Measurements from ENCODE around the gene CNBD2.
"Not testable (repeated sequence)": the region's sequence is repeated elsewhere in the genome, so short reads cannot be mapped to it uniquely, and the experiment has no call there.

The CNBD2 gene

DNA sequence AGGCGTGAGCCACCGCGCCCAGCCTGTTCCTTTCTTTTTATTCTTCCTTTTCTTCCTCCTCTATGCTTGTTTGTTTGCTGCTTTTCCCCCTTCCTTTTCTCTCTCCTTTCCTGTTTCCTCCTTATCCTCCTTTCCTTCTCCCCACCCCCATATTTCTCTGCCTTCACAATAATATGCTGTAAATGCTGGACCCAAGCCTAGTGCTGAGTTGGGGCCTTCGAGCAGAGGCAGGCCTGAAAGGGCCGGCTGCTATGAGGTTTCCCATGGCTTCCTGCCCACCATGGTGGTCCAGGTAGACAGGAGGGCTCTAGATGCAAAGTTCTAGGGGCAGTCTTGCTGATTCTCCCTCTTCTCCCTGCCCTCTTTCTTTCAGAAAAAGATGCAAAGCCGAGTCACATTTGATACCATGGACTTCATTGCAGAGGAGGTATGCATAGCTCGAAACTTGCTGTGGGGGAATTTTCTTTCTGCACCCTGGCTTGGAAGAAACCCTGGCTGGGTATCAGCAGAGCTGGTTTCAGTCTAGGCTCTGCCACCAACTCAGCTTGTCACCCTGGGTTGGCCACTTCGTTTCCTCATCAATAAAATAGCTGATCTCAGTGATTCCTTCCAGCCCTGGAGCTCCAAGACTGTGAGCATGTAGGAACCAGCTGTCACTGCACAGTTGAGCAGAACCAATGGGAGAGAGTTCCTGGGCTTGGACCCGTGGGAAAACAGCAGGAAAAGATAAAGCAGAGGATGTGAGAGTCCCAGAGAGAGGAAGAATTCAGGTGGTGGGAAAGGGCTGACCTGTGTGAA is 7.4 kb downstream of the CNBD2 start:
- DNase-seq (ENCODE audit: low read depth) = no peak

DNA sequence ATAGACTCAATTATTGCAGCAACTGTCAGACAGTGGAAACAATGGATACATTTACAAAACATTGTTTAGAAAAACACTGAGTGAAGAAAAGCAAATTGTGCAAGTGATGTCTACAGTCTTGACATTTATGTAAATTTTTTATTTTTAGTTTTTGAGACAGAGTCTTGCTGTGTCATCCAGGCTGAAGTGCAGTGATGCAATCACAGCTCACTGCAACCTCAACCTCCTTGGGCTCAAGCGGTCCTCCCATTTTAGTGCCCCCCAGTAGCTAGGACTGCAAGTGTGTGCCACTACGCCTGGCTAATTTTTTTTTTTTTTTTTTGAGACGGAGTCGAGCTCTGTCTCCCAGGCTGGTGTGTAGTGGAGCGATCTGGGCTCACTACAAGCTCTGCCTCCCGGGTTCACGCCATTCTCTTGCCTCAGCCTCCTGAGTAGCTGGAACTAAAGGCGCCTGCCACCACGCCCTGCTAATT is 9.7 kb downstream of the CNBD2 start:
- DNase-seq (ENCODE audit: low read depth) = no peak

DNA sequence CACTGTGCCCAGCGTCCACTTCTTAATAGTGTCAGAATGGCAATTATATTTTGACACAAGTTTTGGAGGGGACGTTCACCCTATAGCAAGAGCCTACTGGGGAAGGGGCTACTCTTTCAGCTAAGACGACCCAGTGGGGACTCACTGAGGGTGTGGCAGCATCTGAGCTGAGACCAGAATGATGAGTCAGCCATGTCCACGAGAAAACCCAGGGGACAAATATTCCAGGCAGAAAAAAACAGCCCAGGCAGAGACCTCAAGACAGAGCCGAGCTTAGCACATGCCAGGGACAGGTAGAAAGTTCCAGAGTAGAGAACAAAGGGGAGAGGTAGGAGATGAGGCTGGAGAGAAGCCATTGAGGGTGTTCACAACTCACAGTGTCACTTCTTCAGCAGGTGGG is 11.2 kb downstream of the CNBD2 start:
- no peak for DNase-seq (ENCODE audit: low read depth)

DNA sequence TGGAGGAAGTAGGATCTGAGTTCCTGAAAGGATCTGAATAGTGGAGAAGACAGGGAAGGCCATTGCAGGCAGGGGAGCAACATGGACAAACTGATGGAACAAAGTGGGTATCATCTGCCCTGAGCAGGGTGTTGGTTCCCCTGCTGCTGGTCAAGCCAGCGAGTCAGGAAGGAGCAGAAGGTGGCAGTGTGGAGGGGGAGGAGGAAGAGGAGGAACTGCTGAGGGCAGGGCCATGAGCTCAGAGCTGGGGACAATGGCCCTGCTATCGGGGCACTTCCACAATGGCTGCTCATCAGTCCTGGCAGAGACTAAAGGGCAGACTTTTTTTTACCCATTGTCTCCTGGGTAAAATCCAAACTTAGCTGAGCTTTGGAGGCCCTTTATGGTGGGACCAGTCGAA is 13.6 kb downstream of the CNBD2 start:
- no peak for DNase-seq (ENCODE audit: low read depth)

DNA sequence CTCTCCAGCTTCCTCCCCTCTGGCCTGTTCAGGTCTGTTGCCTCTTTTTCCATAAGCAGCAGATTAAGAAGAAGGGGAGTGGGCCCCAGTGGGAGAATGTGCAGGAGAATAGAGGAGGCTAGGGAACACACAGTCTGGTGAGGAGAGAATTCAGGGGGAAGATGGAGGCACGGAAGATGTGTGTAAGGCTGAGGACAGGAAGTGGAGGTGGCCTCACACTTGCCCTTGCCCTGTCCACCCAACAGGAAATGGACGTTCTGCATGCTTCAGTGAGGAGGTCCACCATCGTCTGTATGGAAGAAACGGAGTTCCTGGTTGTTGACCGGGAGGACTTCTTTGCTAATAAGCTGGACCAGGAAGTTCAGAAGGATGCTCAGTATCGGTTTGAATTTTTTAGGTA is 16.0 kb downstream of the CNBD2 start:
- no peak for DNase-seq (ENCODE audit: low read depth)

DNA sequence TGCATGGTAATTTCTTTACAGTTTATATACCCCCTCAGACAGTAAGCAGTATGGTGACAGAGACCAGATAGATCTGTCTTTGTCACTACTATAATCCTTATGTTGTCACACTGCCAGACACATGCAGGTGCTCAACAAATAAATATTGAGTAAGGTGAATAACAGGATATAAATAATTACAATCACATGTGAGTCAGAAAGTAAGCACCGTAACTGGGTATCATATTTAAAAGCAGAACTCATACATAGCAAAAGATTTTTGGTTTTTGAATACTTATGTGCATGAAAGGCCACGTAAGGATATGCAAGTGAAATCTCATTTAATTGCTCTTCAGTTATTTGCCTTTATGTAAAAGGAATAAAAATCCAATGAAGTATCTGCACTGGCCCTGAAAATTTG is 17.4 kb downstream of the CNBD2 start:
- no peak for DNase-seq (ENCODE audit: low read depth)

DNA sequence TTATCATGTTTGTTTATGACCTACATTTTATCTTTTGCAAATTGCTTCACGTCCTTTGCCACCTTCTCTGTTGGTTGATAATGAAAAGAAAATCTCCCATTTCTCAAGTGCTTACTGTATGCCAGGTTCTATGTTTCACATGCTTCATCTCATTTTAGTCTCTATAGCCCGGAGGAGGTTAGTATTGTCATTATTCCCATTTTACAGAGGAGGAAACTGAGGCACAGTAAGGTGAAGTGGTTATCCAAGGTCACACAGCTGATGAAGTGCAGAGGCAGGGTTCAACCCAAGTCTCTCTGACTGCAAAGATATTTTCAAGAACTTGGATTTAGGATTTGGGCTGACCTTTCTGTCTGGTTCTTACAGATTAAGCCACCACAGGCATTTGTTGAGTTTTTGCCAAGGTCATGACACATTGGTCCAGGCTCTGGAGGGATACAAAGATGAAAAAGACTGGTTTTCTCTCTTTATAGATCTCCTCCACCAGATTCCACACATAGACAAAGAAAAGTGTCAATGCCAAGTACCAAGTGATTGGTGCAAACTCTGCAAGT is 20.6 kb downstream of the CNBD2 start:
- DNase-seq (ENCODE audit: low read depth) = no peak

DNA sequence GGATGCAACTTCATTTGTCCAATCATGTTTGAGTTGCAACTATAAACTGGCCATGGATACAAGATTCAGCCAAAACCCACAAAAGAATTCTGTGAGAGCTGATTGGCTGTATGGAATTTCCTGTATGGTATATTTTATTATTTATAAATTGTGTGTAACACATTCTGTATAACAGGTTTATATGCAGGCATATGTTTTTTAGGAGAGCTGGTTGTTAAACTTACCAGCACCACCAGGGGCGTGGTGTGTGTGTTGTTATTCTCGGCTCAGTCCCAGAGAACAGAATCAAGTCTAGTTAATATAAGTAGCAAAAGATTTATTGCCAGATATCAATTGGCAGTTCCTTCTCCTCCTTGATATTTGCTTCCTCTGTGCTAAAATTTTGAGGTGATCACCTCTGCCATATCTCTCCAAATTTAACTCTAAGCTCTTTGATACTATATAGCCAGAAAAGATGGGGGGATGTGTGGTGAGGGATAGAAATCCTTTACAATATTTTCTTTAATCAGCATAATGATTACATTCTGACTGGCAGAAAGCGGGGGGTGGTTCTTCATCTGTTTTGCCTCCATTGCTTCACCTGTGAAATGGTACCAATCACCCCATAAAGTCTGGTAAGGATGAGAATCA is 22.9 kb downstream of the CNBD2 start:
- DNase-seq (ENCODE audit: low read depth) = no peak

DNA sequence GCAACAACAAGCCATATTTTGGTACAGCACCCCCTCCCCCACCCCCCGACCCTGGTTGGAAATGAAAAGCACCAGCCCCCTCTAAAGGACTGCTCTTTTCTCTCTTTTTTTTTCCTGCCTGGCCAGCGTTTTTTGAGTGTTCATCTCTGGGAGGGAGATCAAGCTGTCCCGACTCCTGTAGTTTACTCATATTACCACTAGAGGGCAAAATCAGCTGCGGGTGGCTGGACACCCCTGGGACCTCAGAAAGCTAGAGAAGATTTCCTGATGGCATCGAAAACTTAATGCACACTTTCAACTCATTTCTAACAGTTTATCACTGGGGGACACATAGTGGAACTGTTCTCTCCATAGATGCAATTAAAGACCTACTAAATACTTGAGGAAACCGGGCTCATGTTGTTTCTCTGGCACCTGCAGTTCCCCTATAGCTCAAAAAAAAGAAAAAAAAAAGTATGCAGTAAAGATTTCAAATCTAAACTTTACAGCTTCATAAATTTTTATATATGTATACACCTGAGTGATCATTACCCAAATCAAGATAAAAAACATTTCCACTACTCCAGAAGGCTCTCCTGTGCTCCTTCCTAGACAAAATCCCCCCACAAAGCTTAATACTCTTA is 24.4 kb downstream of the CNBD2 start:
- no peak for DNase-seq (ENCODE audit: low read depth)

DNA sequence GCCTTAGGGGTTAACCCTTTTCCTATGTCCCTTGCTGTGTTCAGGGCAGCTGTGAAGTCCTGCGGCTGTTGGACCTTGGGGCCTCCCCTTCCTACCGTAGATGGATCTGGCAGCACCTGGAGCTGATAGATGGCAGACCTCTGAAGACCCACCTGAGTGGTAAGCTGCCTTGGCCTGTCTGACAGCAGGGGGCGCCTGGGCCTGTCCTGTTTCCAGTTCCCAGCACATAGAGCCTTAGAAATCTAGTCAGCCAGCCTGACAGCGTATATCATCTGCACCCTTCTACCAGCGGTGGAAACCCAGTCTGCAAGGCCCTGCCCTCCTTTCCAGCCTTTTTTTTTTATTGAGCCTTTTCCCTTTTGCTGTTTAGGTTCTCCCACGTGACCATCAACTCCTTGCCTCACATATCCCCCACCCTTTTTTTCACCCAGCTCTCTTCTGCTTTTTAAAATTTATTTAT is 26.6 kb downstream of the CNBD2 start:
- DNase-seq (ENCODE audit: low read depth) = peak; percentile 70

DNA sequence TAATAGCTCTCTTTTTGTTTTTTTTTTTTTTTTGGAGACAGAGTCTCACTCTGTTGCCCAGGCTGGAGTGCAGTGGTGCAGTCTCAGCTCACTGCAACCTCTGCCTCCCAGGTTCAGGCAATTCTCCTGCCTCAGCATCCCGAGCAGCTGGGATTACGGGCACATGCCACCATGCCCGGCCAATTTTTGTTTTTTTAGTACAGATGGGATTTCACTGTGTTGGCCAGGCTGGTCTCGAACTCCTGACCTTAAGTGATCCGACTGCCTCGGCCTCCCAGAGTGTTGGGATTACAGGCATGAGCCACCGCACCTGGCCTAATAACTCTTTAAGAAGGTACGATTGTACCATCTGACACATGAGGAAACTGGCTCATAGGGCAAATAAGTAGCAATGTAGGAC is 28.1 kb downstream of the CNBD2 start:
- not testable (repeated sequence) for DNase-seq (ENCODE audit: low read depth)

DNA sequence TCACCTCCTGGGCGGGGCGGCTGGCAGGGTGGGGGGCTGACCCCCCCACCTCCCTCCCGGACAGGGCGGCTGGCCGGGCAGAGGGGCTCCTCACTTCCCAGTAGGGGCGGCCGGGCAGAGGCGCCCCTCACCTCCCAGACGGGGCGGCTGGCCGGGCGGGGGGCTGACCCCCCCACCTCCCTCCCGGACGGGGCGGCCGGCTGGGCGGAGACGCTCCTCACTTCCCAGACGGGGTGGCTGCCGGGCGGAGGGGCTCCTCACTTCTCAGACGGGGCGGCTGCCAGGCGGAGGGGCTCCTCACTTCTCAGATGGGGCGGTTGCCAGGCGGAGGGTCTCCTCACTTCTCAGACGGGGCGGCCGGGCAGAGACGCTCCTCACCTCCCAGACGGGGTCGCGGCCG is 32.9 kb downstream of the CNBD2 start:
- not testable (repeated sequence) for DNase-seq (ENCODE audit: low read depth)

DNA sequence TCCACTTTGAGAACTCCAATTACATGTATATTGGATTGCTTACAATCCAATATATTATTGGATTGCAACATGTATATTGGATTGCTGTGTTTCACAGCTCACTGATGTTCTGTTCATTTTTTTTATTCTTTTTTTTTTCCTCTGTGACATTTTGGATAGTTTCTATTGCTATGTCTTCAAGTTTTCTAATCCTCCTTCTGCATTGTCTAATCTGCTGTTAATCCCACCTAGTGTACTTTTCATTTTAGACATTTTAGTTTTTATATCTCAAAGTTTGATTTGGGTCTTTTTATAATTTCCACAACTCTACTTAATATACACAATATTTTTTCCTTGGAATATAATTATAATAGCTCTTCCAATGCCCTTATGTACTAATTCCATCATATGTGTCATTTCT is 34.5 kb downstream of the CNBD2 start:
- DNase-seq (ENCODE audit: low read depth) = no peak

DNA sequence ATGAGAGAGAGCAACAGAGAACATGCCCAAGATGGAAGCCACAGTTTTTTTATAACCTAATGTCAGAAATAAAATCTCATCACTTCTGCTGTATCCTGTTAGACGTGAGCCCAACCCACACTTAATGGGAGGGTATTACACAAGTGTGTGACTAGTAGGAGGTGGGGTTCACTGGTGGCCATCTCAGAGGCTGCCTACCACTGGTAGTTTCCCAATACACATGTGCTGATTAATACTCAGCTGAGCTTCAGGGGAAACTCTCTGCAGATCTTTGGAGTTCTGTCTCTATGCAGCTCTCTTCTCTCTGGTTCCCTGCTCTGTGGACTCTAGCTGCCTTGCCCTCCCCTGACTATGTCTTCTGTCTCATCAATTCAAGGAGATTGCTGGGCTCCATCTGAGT is 35.7 kb downstream of the CNBD2 start:
- DNase-seq (ENCODE audit: low read depth) = no peak

DNA sequence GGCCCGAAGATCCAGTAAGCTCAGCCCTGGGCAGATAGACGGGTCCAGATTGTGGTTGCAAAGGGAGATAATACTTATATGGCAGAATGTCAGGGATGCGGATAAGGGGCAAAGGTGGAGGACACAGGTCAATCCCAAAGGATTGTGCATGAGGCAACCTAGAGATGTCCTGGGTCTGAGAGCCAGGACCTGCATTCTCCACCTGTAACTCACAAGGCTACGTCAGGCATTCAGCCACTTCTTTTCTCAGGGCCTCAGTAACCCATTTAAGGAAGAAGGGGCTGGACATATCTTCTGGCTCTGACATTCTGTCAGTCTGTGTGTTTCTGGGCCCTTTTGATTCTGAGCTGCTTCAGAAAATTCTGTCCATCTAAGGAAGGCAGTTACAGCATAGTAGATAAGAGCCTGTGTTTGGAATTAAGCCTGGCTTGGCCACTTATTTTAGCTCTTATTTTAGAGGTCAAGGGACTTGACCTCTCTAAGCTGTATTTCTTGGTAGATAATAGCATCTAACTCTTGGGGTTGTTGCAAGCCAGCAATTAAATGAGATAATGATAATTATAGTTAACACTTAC is 40.2 kb downstream of the CNBD2 start:
- DNase-seq (ENCODE audit: low read depth) = no peak

DNA sequence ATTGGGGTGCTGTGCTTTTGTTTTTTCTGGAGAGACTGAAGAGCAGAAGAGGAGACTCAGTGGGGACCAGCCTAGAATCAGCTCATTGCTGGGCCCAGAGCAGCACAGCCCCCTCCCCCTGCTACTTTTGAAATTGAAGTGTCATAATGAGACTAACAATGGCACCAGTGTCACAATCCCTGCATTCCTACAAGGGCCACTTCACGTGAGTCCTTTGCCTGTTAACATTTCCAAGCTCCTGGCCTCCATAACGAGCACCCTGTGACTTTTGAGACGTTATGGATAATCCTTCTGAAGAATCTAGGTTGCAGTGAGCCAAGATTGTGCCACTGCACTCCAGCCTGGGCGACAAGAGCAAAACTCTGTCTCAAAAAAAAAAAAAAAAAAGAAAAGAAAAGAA is 41.7 kb downstream of the CNBD2 start:
- no peak for DNase-seq (ENCODE audit: low read depth)

DNA sequence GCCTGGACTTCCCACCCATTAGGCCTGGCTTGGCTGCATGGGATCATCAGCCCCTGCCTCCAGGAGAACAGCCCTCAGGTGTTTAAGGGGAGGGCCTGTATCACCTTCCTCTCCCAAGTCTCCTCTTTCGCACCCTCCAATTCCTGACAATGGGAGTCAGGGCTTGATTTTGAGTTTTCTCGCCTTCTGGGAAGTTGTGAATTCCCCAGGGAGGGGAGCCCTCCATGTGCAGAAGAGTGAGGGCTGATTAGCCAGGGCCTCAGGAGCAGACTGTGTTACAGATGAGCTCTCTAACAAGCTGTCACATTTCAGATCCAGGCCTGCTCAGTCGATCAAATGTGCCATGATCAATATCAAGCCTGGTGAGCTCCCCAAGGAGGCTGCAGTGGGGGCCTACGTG is 42.4 kb downstream of the CNBD2 start:
- no peak for DNase-seq (ENCODE audit: low read depth)

DNA sequence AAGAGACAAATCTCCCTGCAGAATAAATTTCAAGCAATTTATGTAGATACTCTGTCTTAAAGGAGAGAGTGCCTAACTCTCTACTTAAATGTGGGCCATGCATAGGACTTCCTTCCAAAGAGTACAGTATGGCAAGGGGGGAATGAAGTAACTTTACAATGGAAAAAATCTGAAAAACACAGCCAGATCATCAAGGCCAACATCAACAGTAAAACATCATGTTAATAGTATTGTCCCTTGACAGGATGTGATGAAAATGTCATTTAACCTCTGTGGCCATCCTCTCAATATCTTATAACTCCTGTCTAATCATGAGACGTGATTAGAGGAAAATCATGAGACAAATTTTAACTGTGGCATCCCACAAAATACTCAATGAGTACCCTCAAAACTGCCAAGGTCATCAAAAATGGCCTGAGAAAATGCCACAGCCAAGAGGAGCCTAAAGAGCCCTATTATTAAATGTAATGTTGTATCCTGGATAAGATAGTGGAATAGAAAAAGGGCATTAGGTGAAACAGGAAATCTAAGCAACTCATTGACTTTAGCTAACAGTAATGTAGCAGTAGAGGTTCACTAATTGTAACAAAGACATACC is 47.5 kb downstream of the CNBD2 start:
- DNase-seq (ENCODE audit: low read depth) = no peak

DNA sequence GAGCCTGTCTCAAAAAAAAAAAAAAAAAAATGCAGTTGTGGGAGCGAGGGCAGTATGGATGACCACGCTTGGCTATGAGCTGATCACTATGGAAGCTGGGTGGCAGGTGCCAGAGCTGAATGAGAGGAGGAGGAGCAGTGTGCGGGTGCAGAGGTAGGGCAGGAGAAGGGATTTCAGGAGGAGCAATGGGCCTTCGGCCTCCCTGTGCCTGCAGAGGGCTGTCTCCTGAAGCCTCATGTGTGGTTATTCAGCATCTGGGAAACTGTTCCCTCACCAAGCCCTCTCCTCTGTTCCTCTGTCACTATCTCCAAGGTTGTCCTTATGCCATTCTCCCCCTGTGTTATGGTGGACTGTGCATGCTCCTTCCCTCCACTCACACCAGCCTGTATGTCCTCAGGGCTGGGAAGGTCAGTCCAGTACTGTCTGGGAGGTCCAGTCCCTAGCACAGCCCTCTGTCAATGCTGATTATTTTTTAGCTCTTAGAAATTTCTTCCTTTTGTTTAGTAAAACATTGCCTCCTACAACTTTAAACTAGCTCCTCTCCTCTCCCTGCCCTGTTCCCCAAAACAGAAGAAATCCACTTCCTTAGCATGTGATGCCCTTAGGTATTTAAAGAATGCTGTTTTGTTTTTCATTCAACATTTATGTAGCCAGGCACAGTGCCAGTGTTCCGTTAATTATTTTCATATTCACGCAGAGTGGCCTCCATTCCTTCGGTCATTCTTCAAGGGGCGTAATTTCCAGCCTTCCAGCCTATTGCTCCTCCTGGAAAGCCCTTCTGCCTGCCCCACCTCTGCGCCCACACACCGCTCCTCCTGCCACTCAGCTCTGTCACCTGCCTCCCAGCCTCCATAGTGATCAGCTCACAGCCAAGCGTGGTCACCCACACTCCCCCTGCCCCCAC is 48.9 kb downstream of the CNBD2 start:
- DNase-seq (ENCODE audit: low read depth) = no peak

DNA sequence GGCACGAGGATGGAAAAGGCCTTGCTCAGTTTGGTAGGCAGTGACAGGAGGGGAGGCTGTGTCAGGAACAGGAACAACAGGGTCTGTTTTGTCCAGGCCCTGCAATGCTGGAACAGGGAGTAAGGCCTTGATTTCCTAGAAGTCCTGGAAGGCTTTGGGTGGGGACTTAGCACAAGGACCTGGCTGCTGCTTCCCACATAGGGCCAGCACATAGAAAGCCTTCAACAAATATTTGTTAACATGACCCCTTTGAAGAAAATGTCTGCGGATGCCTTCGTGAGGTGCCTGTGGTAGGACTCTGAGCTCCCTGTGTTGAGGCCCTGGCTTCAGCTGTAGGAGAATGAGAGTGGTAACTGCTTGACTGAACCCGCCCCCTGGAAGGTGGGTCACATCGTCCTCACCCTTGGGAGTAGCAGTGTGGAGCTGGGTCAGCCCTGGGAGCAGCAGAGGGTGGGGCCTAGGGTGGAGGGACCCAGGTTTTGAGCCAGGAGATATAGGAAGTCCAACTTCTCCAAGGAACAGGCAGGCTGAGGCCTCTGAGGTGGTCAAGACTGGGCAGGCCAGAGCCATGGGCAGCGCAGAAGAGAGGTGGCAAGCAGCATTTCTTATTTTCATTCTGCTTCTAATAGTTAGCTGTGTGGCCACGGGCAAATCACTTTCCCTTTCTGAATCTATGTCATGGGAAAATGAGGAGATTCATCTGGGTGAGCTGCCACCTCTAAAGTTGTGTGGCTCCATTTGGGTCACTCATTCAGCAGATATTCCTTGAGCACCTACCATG is 50.0 kb downstream of the CNBD2 start:
- no peak for DNase-seq (ENCODE audit: low read depth)
